CD14-positive monocyte (primary cell): Measurements from ENCODE around the gene RSPO4. TPM values are rescaled to one million over a fixed set of nuclear protein-coding genes. Genes with fewer than 3 reads are reported as not detected.

Experiments used
- DNase-seq, 3 donors: peaks; one replicate each; pipeline ENCODE4 v3.0.0-alpha.2; 2011 to 2022
- H2AFZ ChIP-seq: 2 replicates; pipeline ENCODE4 v1.6.0; 2012; ENCODE audit warnings: mild to moderate bottlenecking, low read depth, low read length, inconsistent platforms; ENCODE audit not compliant: insufficient read depth, poor library complexity, severe bottlenecking
- H3K27ac ChIP-seq, 2 donors: 1 replicate in 1 of 2; 2 replicates in 1 of 2; pipeline ENCODE4 v1.5.1; 2012 to 2013; ENCODE audit warnings: low read length in 2 of 2, control low read depth in 1 of 2, inconsistent platforms in 1 of 2, low read depth in 1 of 2, mild to moderate bottlenecking in 1 of 2
- H3K27me3 ChIP-seq, 2 donors: one replicate each; pipeline versions ENCODE4 v1.6.0 to v1.6.1; 2011 to 2013; ENCODE audit warnings: low read length in 2 of 2; ENCODE audit not compliant: control insufficient read depth in 2 of 2, insufficient read depth in 2 of 2
- H3K36me3 ChIP-seq, 2 donors: replicated peaks in 1 of 2; 1 replicate in 1 of 2; 2 replicates in 1 of 2; pipeline versions ENCODE4 v1.5.1 to v1.6.1; 2012 to 2013; ENCODE audit warnings: low read length in 2 of 2, control low read depth in 1 of 2, inconsistent platforms in 1 of 2, mild to moderate bottlenecking in 1 of 2; ENCODE audit not compliant: insufficient read depth in 2 of 2, control insufficient read depth in 1 of 2
- H3K4me1 ChIP-seq, 2 donors: 1 replicate in 1 of 2; 2 replicates in 1 of 2; pipeline versions ENCODE4 v1.5.1 to v1.6.1; 2012 to 2013; ENCODE audit warnings: low read length in 2 of 2, control low read depth in 1 of 2, inconsistent platforms in 1 of 2, mild to moderate bottlenecking in 1 of 2, moderate library complexity in 1 of 2; ENCODE audit not compliant: insufficient read depth in 2 of 2, control insufficient read depth in 1 of 2
- H3K4me2 ChIP-seq: replicated peaks from 2 replicates; pipeline ENCODE3; 2012; ENCODE audit warnings: low read length, moderate library complexity, mild to moderate bottlenecking; ENCODE audit not compliant: poor library complexity, severe bottlenecking; ENCODE audit errors: extremely low read depth
- H3K4me3 ChIP-seq, 3 experiments: fragments of 200-600 bp in 1 of 3; sonication (generic) in 1 of 3; replicated peaks in 1 of 3; 1 replicate in 2 of 3; 2 replicates in 1 of 3; pipeline ENCODE4 v1.5.1; 2011 to 2013; ENCODE audit warnings: low read length in 3 of 3, mild to moderate bottlenecking in 3 of 3, control low read depth in 2 of 3, low read depth in 2 of 3, inconsistent platforms in 1 of 3, moderate library complexity in 1 of 3
- H3K79me2 ChIP-seq: 2 replicates; pipeline ENCODE4 v1.6.0; 2012; ENCODE audit warnings: mild to moderate bottlenecking, control low read depth, inconsistent platforms, low read length, moderate library complexity; ENCODE audit not compliant: insufficient read depth
- H3K9ac ChIP-seq: 2 replicates; pipeline ENCODE4 v1.6.0; 2017; ENCODE audit warnings: low read length, mild to moderate bottlenecking; ENCODE audit not compliant: insufficient read depth, poor library complexity, severe bottlenecking
- H3K9me3 ChIP-seq, 2 donors: replicated peaks in 1 of 2; 1 replicate in 1 of 2; 2 replicates in 1 of 2; pipeline versions ENCODE4 v1.5.1 to v1.6.1; 2012 to 2013; ENCODE audit warnings: low read length in 2 of 2, control low read depth in 1 of 2; ENCODE audit not compliant: control insufficient read depth in 1 of 2, insufficient read depth in 1 of 2
- H4K20me1 ChIP-seq: 2 replicates; pipeline ENCODE4 v1.6.0; 2012; ENCODE audit warnings: mild to moderate bottlenecking, low read length, control low read depth, moderate library complexity; ENCODE audit not compliant: insufficient read depth
- H3K27ac Mint-ChIP-seq, 7 donors: one replicate each; pipeline ENCODE4 v1.8.0; 2020; ENCODE audit warnings: mild to moderate bottlenecking in 7 of 7, mixed read lengths in 7 of 7, moderate library complexity in 6 of 7, inconsistent platforms in 2 of 7
- H3K27me3 Mint-ChIP-seq, 3 donors: one replicate each; pipeline ENCODE4 v1.8.0; 2021 to 2022; ENCODE audit warnings: low read depth in 3 of 3, mild to moderate bottlenecking in 3 of 3, mixed read lengths in 3 of 3, moderate library complexity in 3 of 3, inconsistent platforms in 1 of 3
- H3K36me3 Mint-ChIP-seq, 2 donors: one replicate each; pipeline ENCODE4 v1.8.0; 2020; ENCODE audit warnings: mixed read lengths in 2 of 2, inconsistent platforms in 1 of 2, mild to moderate bottlenecking in 1 of 2
- H3K4me1 Mint-ChIP-seq: one replicate; pipeline ENCODE4 v1.8.0; 2020; ENCODE audit warnings: mild to moderate bottlenecking, mixed read lengths
- H3K4me3 Mint-ChIP-seq, 2 donors: one replicate each; pipeline ENCODE4 v1.8.0; 2020; ENCODE audit warnings: mild to moderate bottlenecking in 2 of 2, mixed read lengths in 2 of 2, moderate library complexity in 1 of 2
- H3K9me3 Mint-ChIP-seq, 7 donors: one replicate each; pipeline ENCODE4 v1.8.0; 2020 to 2022; ENCODE audit warnings: mixed read lengths in 7 of 7, mild to moderate bottlenecking in 6 of 7, moderate library complexity in 6 of 7, inconsistent platforms in 2 of 7
- CTCF ChIP-seq: fragments of 200-600 bp; IDR thresholded peaks from one replicate; pipeline ENCODE4 v1.8.0; 2022; ENCODE audit warnings: antibody characterized with exemption, mild to moderate bottlenecking
- WGBS: methylation state at CpG from one replicate; pipeline ENCODE4 v1.1.5; 2013; ENCODE audit warnings: missing lambda C conversion rate; ENCODE audit not compliant: insufficient coverage; 5-methylcytosine and 5-hydroxymethylcytosine counted together
- intact Hi-C, 2 donors: fragments of 100-400 bp; cut with micrococcal nuclease; formaldehyde crosslinking; loops; one replicate each; pipeline versions ENCODE4 v1.15.0 to v1.15.1; 2023
- polyA plus RNA-seq, 3 donors: library from polyadenylated mRNA; depleted of rRNA in 1 of 3; unstranded in 2 of 3; stranded (reverse) in 1 of 3; fragments of 300-500 nt in 2 of 3; fragments of >200 nt in 1 of 3; fragmentation: Illumina TruSeq in 2 of 3; gene quantifications; 1 replicate in 2 of 3; 2 replicates in 1 of 3; pipeline ENCODE4 v1.2.3, GENCODE V29; 2012 to 2021

The RSPO4 gene
- polyA plus RNA-seq, 3 donors = not detected

GRCh38 chr20:1001116-1001515 lies 995 bp downstream of the RSPO4 start:
- Mint-ChIP-seq H3K4me3 (peak overlapping the region in 1 of 2 donors; percentile 77), H3K9me3 (peaks cover 0 to 14% (median 5%) of the 10 kb centered on the region in 7 donors), H3K27me3 (peaks cover 49 to 68% (median 52%) of the 10 kb centered on the region in 3 donors), H3K4me1 (peaks cover 7% of the 10 kb centered on the region), H3K36me3 (peaks cover 0 to 4% of the 10 kb centered on the region in 2 donors), H3K27ac (no peak overlapping the region)
- Histone ChIP-seq H2AFZ (no peak overlapping the region), H4K20me1 (no peaks in the 10 kb centered on the region), H3K27me3 (peaks cover 24 to 48% of the 10 kb centered on the region in 2 donors), H3K36me3 (no peaks in the 10 kb centered on the region), H3K9ac (no peak overlapping the region), H3K4me3 (no peak overlapping the region), H3K4me1 (no peaks in the 10 kb centered on the region), H3K27ac (no peak overlapping the region), H3K4me2 (no peak overlapping the region), H3K9me3 (no peaks in the 10 kb centered on the region), H3K79me2 (no peaks in the 10 kb centered on the region)
- intact Hi-C loops = no loop called here
- 93% methylated on average over 6 of the region's 8 CpGs for WGBS
- no peak for TF ChIP-seq CTCF
- DNase-seq = no peak

GRCh38 chr20:998231-998830 lies 3.8 kb downstream of the RSPO4 start:
- H3K27me3 Mint-ChIP-seq = peaks cover 41 to 45% (median 43%) of the 10 kb centered on the region in 3 donors
- H3K9me3 Mint-ChIP-seq = peaks cover 0 to 12% (median 5%) of the 10 kb centered on the region in 7 donors
- Histone ChIP-seq H3K27me3 (peaks cover 23 to 34% of the 10 kb centered on the region in 2 donors), H3K36me3 (no peaks in the 10 kb centered on the region), H3K4me2 (no peak overlapping the region), H3K4me3 (no peak overlapping the region), H4K20me1 (no peaks in the 10 kb centered on the region), H3K4me1 (no peaks in the 10 kb centered on the region), H3K27ac (no peak overlapping the region), H2AFZ (no peak overlapping the region), H3K9me3 (no peaks in the 10 kb centered on the region), H3K9ac (no peak overlapping the region), H3K79me2 (no peaks in the 10 kb centered on the region)
- intact Hi-C loops = no loop called here
- H3K4me1 Mint-ChIP-seq = peaks cover 10% of the 10 kb centered on the region
- WGBS = 88% methylated on average over 6 of the region's 6 CpGs
- H3K4me3 Mint-ChIP-seq = no peak overlapping the region
- DNase-seq = no peak
- H3K36me3 Mint-ChIP-seq = peaks cover 0 to 4% of the 10 kb centered on the region in 2 donors
- no peak for TF ChIP-seq CTCF
- no peak overlapping the region for H3K27ac Mint-ChIP-seq
